Measurements from ENCODE around the gene NUCB1. TPM values are rescaled to one million over a fixed set of nuclear protein-coding genes. Genes with fewer than 3 reads are reported as not detected.

The NUCB1 gene
- total and polyA plus RNA-seq, 9 of the 15 experiments (the other 6 are each of a cell fraction or from before 2014, with no cell fraction given): 3.1 to 153 (median 71.7) TPM

GRCh38 chr19:48946463-48947257 lies 46.5 kb downstream of the NUCB1 start (continued):
- TF ChIP-seq RERE (CRISPR knock-in tag; IDR thresholded peaks at IDR 0.05; ENCODE audit: borderline replicate concordance) (no peak), TARDBP (IDR thresholded peaks at IDR 0.05) (no peak), NCOA2 (IDR thresholded peaks at IDR 0.05; ENCODE audit: partially characterized antibody in 2 of 2) (no peak), HNRNPL (IDR thresholded peaks at IDR 0.05; ENCODE audit: low read depth, low read length) (no peak), SMAD2 (IDR thresholded peaks at IDR 0.05; ENCODE audit: low read depth, low read length) (no peak)
